Left kidney (tissue), 2 donors: ENCODE measurements around the gene ZBTB20. TPM values are rescaled to one million over a fixed set of nuclear protein-coding genes. Genes with fewer than 3 reads are reported as not detected.

Experiments used
- DNase-seq: peaks from one replicate; pipeline ENCODE4 v3.0.0-alpha.2; 2013
- polyA plus RNA-seq: library from polyadenylated mRNA; unstranded; fragments of 120-200 nt; gene quantifications from one replicate; pipeline ENCODE4 v1.2.1, GENCODE V29; 2013; ENCODE audit not compliant: insufficient read length

The ZBTB20 gene
- polyA plus RNA-seq, 1 donor: 5.6 TPM

DNA sequence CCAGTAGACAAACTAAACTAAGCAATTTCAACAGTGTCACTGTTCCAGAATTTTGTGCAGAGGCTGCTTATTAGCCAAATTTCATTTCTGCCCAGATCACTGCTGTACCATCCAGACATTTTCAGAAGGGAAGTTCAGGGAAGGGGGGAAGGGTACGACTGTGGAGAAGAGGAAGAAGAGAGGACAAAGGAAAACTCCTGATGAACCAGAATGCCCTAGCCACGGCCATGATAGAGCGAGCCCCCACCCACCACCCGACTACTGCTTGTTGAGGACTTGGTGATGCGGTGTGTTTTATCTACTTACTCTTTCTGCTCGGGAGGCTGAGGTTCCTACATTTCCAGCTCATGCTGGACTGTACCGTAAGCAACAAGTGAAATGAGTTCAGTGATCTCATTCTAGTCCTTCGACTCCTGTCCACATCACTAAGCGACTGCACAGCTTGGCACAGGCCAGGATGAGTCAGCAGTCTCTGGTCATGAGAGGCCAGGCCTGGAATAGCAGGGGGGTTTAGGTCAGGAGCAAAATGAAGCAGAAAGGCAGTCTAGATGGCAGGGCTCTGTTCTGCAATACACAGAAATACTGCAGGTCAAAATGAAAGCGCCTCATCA lies 522.4 kb downstream of the ZBTB20 start:
- DNase-seq: peak; percentile 34

DNA sequence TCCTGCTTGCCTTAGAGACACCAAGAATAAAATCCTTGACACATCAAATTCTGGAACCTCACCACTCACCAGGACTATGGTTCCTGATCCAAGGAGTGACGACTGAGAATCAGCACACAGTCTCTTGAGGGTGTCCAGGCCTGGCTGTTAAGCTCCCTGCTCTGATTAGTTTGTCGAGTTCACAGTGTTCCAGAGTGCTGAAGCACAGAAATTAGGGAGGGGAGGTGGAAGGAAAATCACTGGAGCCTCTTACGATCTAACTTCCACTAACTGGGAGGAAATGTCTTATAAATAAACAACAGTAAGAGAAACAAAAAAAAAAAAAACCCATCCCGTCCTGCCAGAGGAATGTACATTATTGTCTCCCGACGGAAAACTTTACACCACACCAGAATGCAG lies 523.0 kb downstream of the ZBTB20 start:
- DNase-seq: peak; percentile 34

DNA sequence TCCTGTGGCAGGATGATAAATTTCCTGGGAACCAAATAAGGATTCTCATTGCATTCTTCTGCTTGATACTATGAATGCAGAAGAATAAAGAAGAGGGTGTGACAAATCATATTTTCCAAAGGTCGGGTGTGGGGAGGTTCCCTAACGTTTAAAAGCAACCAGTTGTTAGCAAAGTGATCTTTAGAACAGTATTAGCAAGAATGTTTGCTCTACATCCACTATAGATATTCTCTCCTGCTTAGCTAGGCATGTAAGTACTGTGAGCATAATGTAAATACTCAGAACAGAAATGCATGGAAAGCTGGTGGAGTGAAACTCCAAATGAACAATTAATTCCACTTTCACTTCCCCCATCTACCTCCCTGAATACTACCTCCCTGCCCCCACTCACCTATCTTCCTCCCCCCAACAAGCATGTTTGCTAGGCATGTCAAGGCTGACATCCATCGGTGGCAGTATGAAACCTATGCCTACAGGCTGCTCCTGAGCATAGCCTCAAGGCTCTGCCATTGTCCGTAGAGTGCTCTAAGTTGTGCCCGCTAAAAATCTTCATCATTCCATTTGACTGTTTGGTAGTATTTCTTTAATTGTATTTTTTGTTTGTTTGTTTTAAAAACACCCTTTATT lies 523.6 kb downstream of the ZBTB20 start:
- DNase-seq: no peak

DNA sequence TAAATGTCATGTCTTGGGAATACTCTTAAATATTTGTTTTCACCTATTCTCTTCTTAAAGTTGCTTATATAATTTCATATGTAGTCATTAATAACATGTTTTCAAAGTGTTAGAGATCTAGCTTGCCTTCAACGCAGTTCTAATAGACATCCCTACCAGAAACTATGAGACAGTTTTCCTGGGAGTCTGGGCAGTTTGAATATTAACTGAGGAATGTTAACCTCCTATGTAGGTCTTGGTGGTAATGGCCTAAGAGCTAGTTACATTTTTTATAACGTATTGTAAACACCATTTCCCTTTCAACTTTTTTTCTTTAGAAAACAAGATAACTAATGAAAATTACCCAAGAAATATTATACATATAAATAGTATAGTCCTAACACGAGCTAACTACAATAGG lies 525.1 kb downstream of the ZBTB20 start:
- DNase-seq: no peak

DNA sequence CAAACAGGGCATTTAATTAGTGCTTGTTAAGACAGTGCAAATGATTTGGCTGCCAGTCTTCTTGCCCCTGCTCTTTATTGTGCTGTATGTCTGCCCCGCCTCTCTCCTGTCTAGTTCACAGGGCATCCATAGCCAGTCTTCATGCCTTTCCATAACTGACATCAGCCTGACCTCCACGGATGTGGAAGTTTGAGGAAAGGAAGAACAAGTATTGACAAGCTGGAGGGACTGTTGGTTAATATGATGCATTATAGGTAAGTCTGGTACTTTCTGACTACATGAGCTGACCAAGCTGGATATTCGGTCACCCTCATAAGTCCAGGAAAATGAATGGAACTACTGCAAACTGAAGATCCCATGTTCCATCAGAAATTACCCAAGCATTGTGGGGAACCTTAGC lies 527.3 kb downstream of the ZBTB20 start:
- DNase-seq: no peak

DNA sequence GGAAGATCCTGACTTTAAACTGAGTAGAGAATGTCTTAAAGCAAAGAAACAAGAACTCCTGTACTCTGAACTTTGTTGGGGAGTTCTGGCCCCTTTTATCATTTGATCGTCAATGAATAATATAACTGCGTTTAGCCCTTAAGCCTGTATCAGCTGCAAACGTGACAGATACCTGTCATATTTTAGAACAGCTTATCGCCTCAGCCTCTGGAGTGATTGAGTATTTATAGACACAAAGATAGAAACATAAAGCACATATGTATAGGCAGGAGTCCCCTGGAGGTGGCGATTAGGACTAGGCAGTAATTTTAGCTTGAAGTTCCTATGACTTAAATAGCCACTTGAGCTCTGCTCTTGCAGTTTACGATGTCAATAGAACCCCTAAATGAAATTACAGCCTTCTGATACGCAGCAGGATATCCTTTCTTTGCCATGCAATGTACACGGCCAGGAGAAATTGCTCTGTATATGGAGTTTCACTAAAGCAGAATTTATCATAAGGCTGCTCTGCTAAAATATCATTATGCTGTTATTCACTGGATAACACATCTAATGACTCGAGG lies 531.5 kb downstream of the ZBTB20 start:
- DNase-seq: no peak

DNA sequence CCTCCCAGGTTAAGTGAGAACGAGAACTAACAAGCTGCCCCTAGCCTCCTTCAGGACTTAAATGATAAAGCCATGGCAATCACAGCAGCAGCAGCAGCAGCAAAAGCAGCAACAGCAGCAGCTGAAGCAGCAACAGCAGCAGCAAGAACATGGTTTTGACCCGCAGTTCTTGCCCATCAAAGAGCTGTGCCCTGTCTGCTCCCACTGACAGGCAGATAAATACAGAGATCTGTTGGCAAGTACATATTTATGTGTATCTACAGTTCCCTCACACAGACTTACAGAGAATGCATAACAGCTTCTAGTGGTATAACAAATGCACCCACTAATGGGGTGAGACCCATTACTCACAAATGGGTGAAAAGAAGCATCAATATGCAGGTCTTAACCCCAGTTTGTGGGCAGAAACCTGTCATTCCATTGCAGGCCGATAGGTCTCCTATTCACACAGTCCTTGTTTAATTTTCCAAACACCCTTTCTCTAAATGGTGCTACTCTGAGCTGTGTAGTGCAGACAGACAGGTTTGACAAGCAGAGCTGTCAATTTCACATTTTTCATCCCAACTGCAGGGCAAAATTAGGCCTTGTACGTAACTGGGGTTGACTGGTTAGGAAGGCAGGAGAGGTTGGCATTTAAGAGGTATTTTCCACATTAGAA lies 537.0 kb downstream of the ZBTB20 start:
- DNase-seq: no peak

DNA sequence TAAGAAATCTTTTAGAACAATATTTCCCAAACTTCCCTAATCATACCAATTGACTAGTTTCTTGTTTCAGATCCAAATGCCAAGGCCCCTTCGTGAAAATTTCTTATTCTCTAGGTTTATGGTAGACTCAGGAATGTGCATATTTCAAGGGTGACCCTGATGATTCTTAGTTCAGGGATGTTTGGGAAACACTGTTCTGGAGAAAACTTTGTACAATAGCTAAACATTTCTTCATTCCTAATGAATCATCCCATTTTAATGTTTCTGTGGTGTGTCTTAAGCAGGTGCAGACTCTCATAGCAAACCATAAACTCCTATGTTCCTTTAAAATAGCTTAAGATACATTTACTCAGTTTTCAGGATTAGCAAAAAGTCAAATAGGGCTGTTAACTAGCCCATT lies 538.8 kb downstream of the ZBTB20 start:
- DNase-seq: no peak

DNA sequence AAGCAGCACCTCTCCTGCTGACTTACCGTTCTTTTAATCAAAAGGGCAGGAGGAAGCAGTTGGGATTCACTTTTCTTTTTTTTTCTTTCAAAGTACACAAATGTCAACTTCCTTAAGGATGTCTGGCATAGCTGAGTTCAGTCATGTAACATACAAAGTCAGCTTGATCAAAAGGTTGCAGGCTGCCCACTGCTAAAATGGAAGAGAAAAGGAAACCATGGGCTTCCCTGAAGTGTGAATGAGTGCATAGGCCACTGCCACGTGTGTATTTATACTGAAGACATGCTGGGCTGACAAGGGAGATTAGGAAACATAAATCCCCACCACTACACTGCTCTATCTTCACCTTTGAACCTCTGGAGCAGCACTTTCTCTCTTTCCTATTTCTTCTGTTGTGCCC lies 540.8 kb downstream of the ZBTB20 start:
- no peak for DNase-seq

DNA sequence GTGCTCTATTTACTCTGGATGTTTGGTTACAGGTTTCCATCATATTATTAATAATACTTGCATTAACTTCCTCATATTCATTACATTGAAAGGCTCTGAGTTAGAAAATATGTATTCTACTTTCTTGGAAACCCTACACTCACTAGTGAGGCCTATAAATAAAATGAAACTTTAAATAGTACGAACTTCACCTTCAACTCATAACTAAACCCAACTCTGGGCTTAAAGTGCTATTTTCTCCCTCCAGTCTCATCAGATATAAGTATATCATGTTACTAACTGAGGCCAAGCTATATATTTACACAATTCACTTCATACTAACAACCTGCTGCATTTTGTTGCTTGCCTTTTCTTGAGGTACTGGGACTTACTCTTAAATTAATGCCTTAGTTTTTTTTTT lies 546.5 kb downstream of the ZBTB20 start:
- DNase-seq: no peak

DNA sequence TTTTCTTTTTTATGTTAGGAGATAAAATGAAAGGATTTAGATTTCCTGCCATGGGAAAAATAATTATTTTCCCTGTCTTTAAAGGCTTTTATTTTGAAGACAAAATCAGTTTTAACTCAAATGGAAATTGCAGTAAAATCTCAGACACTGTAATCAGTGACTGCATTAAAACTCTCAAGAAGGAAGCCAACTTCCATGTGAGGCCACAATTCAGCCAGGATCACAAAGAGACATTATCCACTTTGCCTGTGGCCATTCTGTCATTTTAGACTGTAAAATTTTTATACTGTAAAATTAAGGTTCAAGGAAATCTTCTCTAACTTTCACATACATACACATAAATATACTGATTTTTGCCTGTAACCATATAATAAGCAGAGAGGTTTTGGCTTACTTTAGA lies 549.2 kb downstream of the ZBTB20 start:
- DNase-seq: no peak

DNA sequence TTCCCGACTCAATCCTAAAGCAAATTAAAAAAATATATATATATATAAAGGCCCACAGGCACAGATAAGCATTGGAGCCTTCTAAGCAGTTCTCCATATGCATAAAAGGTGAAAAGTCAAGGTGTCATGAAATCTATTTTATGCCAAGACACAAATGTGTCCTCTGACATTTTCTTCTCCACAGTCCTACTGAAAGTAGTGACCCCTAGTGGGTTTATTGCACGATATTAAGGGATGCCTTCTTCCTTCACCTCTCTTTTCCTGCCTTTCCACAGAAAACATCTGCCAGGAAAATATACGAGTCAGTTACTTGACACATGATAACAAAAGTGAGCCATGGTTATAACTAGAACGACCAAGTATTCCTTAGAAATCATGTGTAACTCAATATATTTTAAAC lies 550.1 kb downstream of the ZBTB20 start:
- DNase-seq: no peak

DNA sequence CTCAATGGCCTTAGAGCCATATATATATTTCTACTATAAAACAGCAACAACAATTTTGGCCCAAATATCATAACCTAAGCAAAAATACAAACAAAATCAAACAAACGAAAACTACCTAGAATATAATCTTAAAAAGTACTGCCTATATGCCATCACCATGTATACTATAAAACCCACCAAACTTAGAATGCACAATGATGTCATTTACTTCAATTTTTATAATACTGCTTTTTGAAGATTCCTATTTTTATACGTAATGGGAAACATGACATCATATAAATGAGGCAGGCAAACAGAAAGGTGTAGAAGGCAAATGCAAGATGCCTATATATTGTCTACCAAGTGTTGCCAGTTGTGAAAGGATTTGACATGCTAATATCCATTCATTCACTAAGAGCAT lies 550.9 kb downstream of the ZBTB20 start:
- DNase-seq: no peak

DNA sequence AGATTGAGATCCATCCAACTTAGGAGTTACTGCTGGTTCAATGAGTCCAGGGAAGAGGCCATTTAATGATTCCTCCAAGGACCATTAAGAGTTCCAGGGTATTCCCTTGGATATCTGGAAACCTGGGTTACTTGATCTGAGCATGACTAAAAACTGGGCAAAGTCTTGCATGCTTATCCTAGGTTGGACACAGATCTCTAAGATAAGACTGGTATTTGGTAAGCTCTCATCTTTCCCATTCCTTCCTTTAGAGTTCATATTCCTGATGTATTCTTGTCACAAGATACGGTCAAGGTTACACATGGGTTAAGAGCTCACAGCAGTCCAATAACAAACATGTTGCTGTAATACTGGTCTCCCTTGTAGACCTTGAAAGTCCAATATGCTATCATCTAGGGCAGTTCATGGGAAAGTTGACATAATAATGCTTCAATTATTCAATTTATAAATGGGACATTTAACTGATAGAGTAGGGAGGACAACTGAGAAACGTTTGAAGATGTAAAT lies 551.5 kb downstream of the ZBTB20 start:
- no peak for DNase-seq

DNA sequence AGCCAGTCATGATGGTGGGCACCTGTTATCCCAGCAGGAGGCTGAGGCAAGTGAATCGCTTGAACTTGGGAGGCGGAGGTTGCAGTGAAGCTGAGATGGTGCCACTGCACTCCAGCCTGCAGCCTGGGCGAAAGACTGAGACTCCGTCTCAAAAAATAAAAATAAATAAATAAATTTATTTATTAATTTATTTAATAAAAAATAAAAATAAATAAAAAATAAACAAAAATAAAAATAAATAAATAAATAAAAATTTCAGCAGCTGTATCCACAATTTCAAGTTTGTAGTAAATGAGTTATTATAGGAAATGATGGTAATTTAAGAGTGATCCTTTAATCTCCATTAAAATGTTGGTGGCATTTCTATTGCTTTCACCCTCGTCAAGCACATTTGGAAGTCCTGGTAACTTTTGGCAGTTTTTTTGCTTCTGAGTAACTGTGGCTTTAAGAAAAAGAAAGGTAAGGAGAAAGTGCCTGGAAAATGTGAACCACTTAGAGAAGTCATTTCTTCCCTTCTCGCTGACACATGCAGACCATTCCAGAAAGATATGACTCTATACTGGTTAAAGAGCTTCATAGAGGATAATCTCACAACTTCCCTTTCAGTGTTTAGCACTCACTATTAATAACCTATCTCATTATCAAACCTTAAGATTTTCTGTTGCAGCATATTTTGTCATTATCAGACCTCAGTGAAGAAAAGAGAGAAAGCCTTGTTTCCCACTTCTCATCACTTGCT lies 556.6 kb downstream of the ZBTB20 start:
- DNase-seq: no peak

DNA sequence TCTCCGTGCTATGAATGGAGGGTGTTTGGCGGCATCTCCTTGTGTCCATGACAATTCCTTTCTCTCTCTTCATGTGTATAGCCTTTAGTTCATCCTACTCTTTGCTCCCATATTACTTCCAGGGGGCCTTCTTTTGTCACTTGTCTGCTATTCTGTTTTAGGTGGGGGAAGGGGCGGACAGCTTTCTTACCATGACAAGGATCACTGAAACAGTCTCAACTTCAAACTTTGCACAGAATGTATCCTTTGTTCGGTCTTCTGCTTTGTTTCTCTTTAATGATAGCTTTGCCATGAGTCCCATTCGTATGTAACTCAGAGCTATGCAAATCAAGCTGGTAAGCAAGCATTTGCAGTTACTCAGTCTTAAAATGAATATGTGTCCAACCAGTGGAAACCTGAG lies 559.1 kb downstream of the ZBTB20 start:
- no peak for DNase-seq

DNA sequence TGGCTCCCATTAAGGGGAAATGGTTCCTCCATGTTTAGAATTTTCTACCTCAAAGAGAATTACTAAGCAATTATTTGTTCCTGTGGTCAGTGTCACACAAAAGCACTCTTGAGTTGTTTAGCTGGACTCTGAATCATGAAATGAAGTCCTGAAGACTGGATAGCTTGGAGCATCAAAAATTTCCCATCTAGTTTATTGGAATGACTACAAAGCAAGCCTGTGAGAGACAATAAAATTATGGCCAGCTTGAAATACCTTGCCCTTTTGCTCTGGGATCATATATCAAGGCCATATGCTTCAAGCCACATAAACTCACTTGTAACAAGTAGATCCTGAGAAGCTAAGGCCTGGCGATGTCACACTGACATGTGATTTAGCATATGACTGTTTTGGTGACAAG lies 561.0 kb downstream of the ZBTB20 start:
- peak; percentile 37 for DNase-seq

DNA sequence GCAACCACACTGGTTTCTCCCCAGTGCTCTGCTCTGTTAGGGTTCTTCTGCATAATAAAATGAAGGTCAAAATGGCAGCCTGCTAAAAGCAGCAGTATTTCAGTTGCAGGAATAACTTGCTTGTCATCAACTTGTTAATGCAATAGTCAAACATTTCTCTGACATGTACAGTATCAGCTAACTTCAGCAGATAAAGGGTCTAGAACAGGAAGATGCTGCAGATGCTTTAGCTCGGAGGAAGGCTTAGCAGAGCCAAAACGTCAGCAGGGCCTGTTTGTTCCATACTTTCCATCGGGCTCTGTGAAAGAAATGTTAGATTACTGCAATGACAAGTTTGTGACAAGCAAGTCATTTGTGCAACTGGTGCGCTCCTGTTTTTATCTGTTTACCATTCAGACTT lies 561.4 kb downstream of the ZBTB20 start:
- DNase-seq: no peak

DNA sequence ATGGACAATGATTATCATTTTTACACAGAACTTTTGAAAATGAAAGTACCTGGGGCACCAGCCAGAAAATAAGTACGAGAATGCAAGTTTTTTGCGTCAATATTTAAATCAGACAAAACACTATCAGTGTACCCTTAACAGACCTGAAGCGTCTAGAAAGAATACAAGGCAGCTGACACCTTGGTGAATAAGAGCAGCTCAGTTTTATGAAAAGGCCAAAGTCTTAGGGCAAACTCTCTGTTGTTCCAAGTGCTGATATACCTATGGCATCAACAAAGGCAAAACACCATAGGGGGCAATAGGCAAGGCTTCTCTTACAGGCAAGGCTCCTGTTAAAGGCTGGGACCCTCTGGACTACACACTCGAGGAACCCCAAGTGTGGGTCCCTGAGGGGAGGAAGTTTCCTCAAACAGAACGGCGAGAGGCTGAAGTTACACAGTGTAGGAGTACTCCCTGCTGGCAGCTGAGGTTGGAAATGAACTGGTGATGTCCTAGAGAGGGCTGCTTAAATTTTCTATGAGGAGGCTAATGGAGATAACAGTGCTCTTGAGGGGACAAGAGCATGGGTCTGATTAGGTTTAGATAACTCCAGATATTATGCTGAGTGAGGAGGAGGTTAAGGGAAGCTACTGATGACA lies 562.2 kb downstream of the ZBTB20 start:
- no peak for DNase-seq

DNA sequence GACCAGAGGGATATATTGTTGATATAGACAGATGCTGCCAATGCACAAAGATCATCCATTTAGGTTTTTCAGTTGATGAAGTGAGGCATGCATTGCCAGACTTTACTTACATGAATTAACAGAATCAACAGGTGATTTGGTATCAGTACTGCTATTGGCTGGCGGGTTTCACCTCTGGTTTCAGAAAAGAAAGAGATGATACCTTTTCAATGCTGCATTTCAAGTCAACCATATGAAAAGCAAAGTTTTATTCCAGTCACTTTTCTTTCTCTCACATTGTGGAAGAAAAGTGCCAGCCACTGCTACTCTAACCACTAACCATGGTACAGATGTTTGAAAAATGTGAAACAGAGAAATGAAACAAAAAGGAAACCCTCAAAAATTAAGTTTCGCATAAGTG lies 564.2 kb downstream of the ZBTB20 start:
- DNase-seq: no peak

DNA sequence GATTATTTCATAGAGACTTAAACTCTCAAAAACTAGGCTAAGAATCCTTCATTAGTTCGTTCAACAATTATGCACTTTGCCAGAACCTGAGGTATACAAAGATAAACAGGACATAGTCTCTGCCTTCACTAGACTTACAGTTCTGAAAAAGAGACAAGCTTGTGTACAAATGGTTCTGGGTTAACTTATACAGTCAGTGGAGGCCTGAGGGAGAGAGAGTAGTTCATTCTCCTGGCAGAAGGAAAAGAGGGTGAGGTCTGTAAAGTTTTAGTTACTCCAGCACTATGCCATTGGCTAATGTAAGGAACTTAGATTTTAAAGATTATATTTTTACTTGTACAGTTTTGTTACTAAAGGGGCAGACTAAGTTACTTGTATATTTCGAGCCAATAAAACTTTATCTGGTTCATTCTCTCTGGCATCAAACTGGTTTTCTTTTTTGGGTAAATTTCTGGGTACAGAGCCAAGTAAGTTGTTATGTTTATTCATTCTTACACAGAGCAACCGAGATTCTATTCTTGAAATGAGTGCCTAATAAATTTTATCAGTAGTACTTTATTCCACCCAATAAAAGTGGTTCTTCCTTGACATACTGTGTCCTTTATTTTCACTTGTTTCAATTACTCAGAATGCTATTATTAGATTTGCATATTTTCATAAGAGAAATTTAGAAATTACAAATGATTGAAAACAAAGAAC lies 574.6 kb downstream of the ZBTB20 start:
- DNase-seq: no peak

DNA sequence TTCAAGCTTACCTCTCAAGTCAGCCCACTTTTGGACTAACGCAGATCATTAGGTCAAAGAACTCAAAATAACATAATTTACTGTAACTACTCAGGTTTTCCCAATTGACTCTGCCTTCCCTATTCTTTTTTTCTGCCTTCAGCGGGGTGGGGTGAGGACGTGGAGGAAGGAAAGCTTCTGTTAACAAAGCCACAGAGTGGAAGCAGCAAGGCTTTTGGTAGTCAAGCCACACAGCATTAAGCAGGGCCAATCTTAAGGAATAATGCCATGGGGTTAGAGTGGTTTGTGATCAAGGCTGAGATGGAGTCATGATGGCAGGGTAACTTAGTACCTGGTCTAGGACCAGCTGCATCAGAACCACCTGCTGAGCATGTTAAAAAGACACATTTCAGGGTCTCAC lies 575.7 kb downstream of the ZBTB20 start:
- DNase-seq: no peak
